Sigmoid colon (tissue), 7 donors: ENCODE data around the gene SSU72. TPM values are rescaled to one million over a fixed set of nuclear protein-coding genes. Genes with fewer than 3 reads are reported as not detected.

ENCODE experiments used
- DNase-seq: peaks from one replicate; pipeline ENCODE4 v3.0.0-alpha.2; 2019
- H3K27ac ChIP-seq, 4 donors: fragments of 200-600 bp; sonication (generic); one replicate each; pipeline ENCODE4 v1.5.1; 2016 to 2019; ENCODE audit warnings: mild to moderate bottlenecking in 1 of 4
- H3K27me3 ChIP-seq, 3 donors: fragments of 200-600 bp; sonication (generic); one replicate each; pipeline ENCODE4 v1.5.1; 2019; ENCODE audit warnings: mild to moderate bottlenecking in 1 of 3
- H3K36me3 ChIP-seq, 4 donors: fragments of 200-600 bp; sonication (generic); one replicate each; pipeline ENCODE4 v1.5.1; 2016 to 2019
- H3K4me1 ChIP-seq, 4 donors: fragments of 200-600 bp; sonication (generic); one replicate each; pipeline ENCODE4 v1.5.1; 2017 to 2019
- H3K4me3 ChIP-seq, 4 donors: fragments of 200-600 bp; sonication (generic); one replicate each; pipeline ENCODE4 v1.5.1; 2017 to 2019; ENCODE audit warnings: mild to moderate bottlenecking in 2 of 4, moderate library complexity in 1 of 4
- H3K9me3 ChIP-seq, 4 donors: fragments of 200-600 bp in 3 of 4; sonication (generic) in 3 of 4; one replicate each; pipeline versions ENCODE4 v1.5.1 to v1.6.1; 2013 to 2019
- CTCF ChIP-seq, 4 experiments: fragments of 450-650 bp in 3 of 4; fragments of 200-600 bp in 1 of 4; IDR thresholded peaks; one replicate each; pipeline ENCODE4 v1.5.1; 2016 to 2019; ENCODE audit warnings: antibody characterized with exemption in 4 of 4, mild to moderate bottlenecking in 3 of 4, moderate library complexity in 2 of 4
- EP300 ChIP-seq, 4 donors: sonication (generic); formaldehyde crosslinking; IDR thresholded peaks; one replicate each; pipeline ENCODE4 v1.6.1; 2017; ENCODE audit warnings: antibody characterized with exemption in 4 of 4
- POLR2A ChIP-seq, 2 donors: fragments of 450-650 bp; IDR thresholded peaks; one replicate each; pipeline ENCODE4 v1.6.1; 2016; ENCODE audit warnings: antibody characterized with exemption in 2 of 2, mild to moderate bottlenecking in 2 of 2, moderate library complexity in 2 of 2
- POLR2AphosphoS5 ChIP-seq, 4 donors: sonication (generic); formaldehyde crosslinking; IDR thresholded peaks; one replicate each; pipeline ENCODE4 v1.6.1; 2017; ENCODE audit warnings: antibody characterized with exemption in 4 of 4
- WGBS, 2 donors: extraction: QIAGEN DNeasy Blood & Tissue Kit; methylation state at CpG; one replicate each; pipeline ENCODE4 v1.1.7; 2013; 5-methylcytosine and 5-hydroxymethylcytosine counted together
- intact Hi-C: fragments of 100-400 bp; cut with DNase I; formaldehyde crosslinking; loops from one replicate; pipeline ENCODE4 v1.15.1; 2023
- polyA plus RNA-seq, 3 donors: library from polyadenylated mRNA; stranded (reverse); fragments of 200-250 nt; gene quantifications; one replicate each; pipeline ENCODE4 v1.2.3, GENCODE V29; 2013
- total RNA-seq, 4 donors: library from RNA; depleted of rRNA; stranded (reverse); fragments of >200 nt; gene quantifications; one replicate each; pipeline ENCODE4 v1.1.0, GENCODE V29; 2016
- donor health status: healthy with polysubstance abuse.
- donor health status: Bipolar disorder and iron deficiency.
- donor health status: healthy.

SSU72 gene
- total RNA-seq (100 to 1,000 TPM in 3 of 4 donors, 10 to 100 TPM in 1; 98.9 to 119 (median 109) TPM), polyA plus RNA-seq (100 to 1,000 TPM; 129 to 165 (median 150) TPM)

- Histone ChIP-seq H3K4me3 (peak within 1 kb of the TSS; percentile 95 to 100 (median 98)), H3K9me3 (no peaks in the 10 kb centered on the region), H3K27ac (peak within 1 kb of the TSS; percentile 97 to 100 (median 99)), H3K36me3 (no peaks in the 10 kb centered on the region), H3K4me1 (peaks cover 0 to 44% (median 37%) of the 10 kb centered on the region in 4 donors), H3K27me3 (no peaks in the 10 kb centered on the region)
- WGBS, 2 donors: 0% methylated on average over 87 of the region's 87 CpGs
- peak; percentile 97 for DNase-seq
- intact Hi-C loops: loop anchor here (2.0 kb wide), 1 partner anchor 40 kb away; the partner anchor contains the start of gene MIB2
- TF ChIP-seq CTCF (IDR thresholded peaks at IDR 0.05) (no peak), POLR2AphosphoS5 (IDR thresholded peaks at IDR 0.05) (peak; percentile 98 to 99 (median 98)), EP300 (IDR thresholded peaks at IDR 0.05) (peak in 2 of 4 donors; percentile 17 to 18), POLR2A (IDR thresholded peaks at IDR 0.05) (peak; percentile 93)
Measured at GRCh38 chr1:1574721-1575537, at the start of gene SSU72. TSS of gene SSU72 (minus strand) at chr1:1574863. CDS start at chr1:1574557, 306 bp downstream.

GRCh38 chr1:1623631-1624442 lies 49.2 kb upstream of the SSU72 start:
- DNase-seq: no peak
- intact Hi-C loops: no loop called here
- TF ChIP-seq CTCF (IDR thresholded peaks at IDR 0.05): no peak
- TF ChIP-seq EP300 (IDR thresholded peaks at IDR 0.05): no peak
- no peak for TF ChIP-seq POLR2A (IDR thresholded peaks at IDR 0.05)
- no peak for TF ChIP-seq POLR2AphosphoS5 (IDR thresholded peaks at IDR 0.05)
- peaks cover 0 to 5% (median 1%) of the 10 kb centered on the region in 3 donors for H3K27me3 ChIP-seq
- H3K4me1 ChIP-seq: no peaks in the 10 kb centered on the region
- no peaks in the 10 kb centered on the region for H3K9me3 ChIP-seq
- H3K27ac ChIP-seq: no peak overlapping the region
- peaks cover 0 to 38% (median 8%) of the 10 kb centered on the region in 4 donors for H3K36me3 ChIP-seq
- no peak overlapping the region for H3K4me3 ChIP-seq
- WGBS, 2 donors: 94 to 95% methylated on average over 51 of the region's 51 CpGs

- Histone ChIP-seq H3K27me3 (no peaks in the 10 kb centered on the region), H3K4me1 (no peaks in the 10 kb centered on the region), H3K4me3 (no peak overlapping the region), H3K9me3 (no peaks in the 10 kb centered on the region), H3K36me3 (peaks cover under 1 to 39% (median 6%) of the 10 kb centered on the region in 4 donors), H3K27ac (no peak overlapping the region)
- no peak for DNase-seq
- intact Hi-C loops: no loop called here
- TF ChIP-seq CTCF (IDR thresholded peaks at IDR 0.05) (no peak), POLR2AphosphoS5 (IDR thresholded peaks at IDR 0.05) (no peak)
- WGBS, 2 donors: 96% methylated on average over 33 of the region's 33 CpGs
Measured at GRCh38 chr1:1623181-1623630, 48.5 kb upstream of the SSU72 start.

GRCh38 chr1:1622788-1623094 lies 48.1 kb upstream of the SSU72 start:
- 94% methylated on average over 17 of the region's 17 CpGs for WGBS, 2 donors
- H3K9me3 ChIP-seq: no peaks in the 10 kb centered on the region
- peaks cover 0 to 4% (median under 1%) of the 10 kb centered on the region in 4 donors for H3K4me1 ChIP-seq
- intact Hi-C loops: no loop called here
- peaks cover 0 to 39% (median 4%) of the 10 kb centered on the region in 4 donors for H3K36me3 ChIP-seq
- TF ChIP-seq POLR2A (IDR thresholded peaks at IDR 0.05) (no peak), EP300 (IDR thresholded peaks at IDR 0.05) (no peak), POLR2AphosphoS5 (IDR thresholded peaks at IDR 0.05) (no peak), CTCF (IDR thresholded peaks at IDR 0.05) (no peak)
- no peak for DNase-seq
- no peaks in the 10 kb centered on the region for H3K27me3 ChIP-seq
- no peak overlapping the region for H3K27ac ChIP-seq
- H3K4me3 ChIP-seq: no peak overlapping the region
